ENCODE results near the gene ST3GAL5.

Gene ST3GAL5

GRCh38 chr2:85871494-85872164 is 17.2 kb downstream of the ST3GAL5 start:
- Histone ChIP-seq H3K27me3 (ENCODE audit: control insufficient read depth, insufficient read depth, low read length) (no peaks in the 10 kb centered on the region), H3K27ac (ENCODE audit: low read length) (no peak overlapping the region), H3K9me3 (ENCODE audit: control insufficient read depth, low read depth, low read length) (no peaks in the 10 kb centered on the region), H3K36me3 (ENCODE audit: control insufficient read depth, low read depth, low read length) (no peaks in the 10 kb centered on the region), H3K4me3 (ENCODE audit: low read length) (no peak overlapping the region), H3K9ac (ENCODE audit: low read length) (no peak overlapping the region), H3K4me1 (ENCODE audit: control insufficient read depth, low read depth, low read length) (no peaks in the 10 kb centered on the region)

GRCh38 chr2:85868822-85869221 is 20.0 kb downstream of the ST3GAL5 start:
- no peaks in the 10 kb centered on the region for H3K27me3 ChIP-seq (ENCODE audit: control insufficient read depth, insufficient read depth, low read length)
- no peaks in the 10 kb centered on the region for H3K36me3 ChIP-seq (ENCODE audit: control insufficient read depth, low read depth, low read length)
- H3K4me3 ChIP-seq (ENCODE audit: low read length): no peak overlapping the region
- H3K9ac ChIP-seq (ENCODE audit: low read length): no peak overlapping the region
- no peaks in the 10 kb centered on the region for H3K4me1 ChIP-seq (ENCODE audit: control insufficient read depth, low read depth, low read length)
- H3K9me3 ChIP-seq (ENCODE audit: control insufficient read depth, low read depth, low read length): no peaks in the 10 kb centered on the region
- H3K27ac ChIP-seq (ENCODE audit: low read length): no peak overlapping the region

- Histone ChIP-seq H3K36me3 (ENCODE audit: control insufficient read depth, low read depth, low read length) (no peaks in the 10 kb centered on the region), H3K4me1 (ENCODE audit: control insufficient read depth, low read depth, low read length) (no peaks in the 10 kb centered on the region), H3K4me3 (ENCODE audit: low read length) (no peak overlapping the region), H3K27ac (ENCODE audit: low read length) (no peak overlapping the region), H3K27me3 (ENCODE audit: control insufficient read depth, insufficient read depth, low read length) (no peaks in the 10 kb centered on the region), H3K9me3 (ENCODE audit: control insufficient read depth, low read depth, low read length) (no peaks in the 10 kb centered on the region), H3K9ac (ENCODE audit: low read length) (no peak overlapping the region)
Observed at GRCh38 chr2:85867556-85868292, 21.1 kb downstream of the ST3GAL5 start.

GRCh38 chr2:85867121-85867520 is 21.7 kb downstream of the ST3GAL5 start:
- Histone ChIP-seq H3K36me3 (ENCODE audit: control insufficient read depth, low read depth, low read length) (no peaks in the 10 kb centered on the region), H3K4me1 (ENCODE audit: control insufficient read depth, low read depth, low read length) (no peaks in the 10 kb centered on the region), H3K9ac (ENCODE audit: low read length) (no peak overlapping the region), H3K9me3 (ENCODE audit: control insufficient read depth, low read depth, low read length) (no peaks in the 10 kb centered on the region), H3K27ac (ENCODE audit: low read length) (no peak overlapping the region), H3K4me3 (ENCODE audit: low read length) (no peak overlapping the region), H3K27me3 (ENCODE audit: control insufficient read depth, insufficient read depth, low read length) (no peaks in the 10 kb centered on the region)

GRCh38 chr2:85866165-85866659 is 22.6 kb downstream of the ST3GAL5 start:
- no peaks in the 10 kb centered on the region for H3K9me3 ChIP-seq (ENCODE audit: control insufficient read depth, low read depth, low read length)
- H3K27ac ChIP-seq (ENCODE audit: low read length): no peak overlapping the region
- H3K9ac ChIP-seq (ENCODE audit: low read length): no peak overlapping the region
- no peaks in the 10 kb centered on the region for H3K4me1 ChIP-seq (ENCODE audit: control insufficient read depth, low read depth, low read length)
- no peak overlapping the region for H3K4me3 ChIP-seq (ENCODE audit: low read length)
- H3K27me3 ChIP-seq (ENCODE audit: control insufficient read depth, insufficient read depth, low read length): no peaks in the 10 kb centered on the region
- no peaks in the 10 kb centered on the region for H3K36me3 ChIP-seq (ENCODE audit: control insufficient read depth, low read depth, low read length)

GRCh38 chr2:85865539-85866164 is 23.1 kb downstream of the ST3GAL5 start:
- Histone ChIP-seq H3K9me3 (ENCODE audit: control insufficient read depth, low read depth, low read length) (no peaks in the 10 kb centered on the region), H3K27me3 (ENCODE audit: control insufficient read depth, insufficient read depth, low read length) (no peaks in the 10 kb centered on the region), H3K36me3 (ENCODE audit: control insufficient read depth, low read depth, low read length) (no peaks in the 10 kb centered on the region), H3K4me3 (ENCODE audit: low read length) (no peak overlapping the region), H3K27ac (ENCODE audit: low read length) (no peak overlapping the region), H3K9ac (ENCODE audit: low read length) (no peak overlapping the region), H3K4me1 (ENCODE audit: control insufficient read depth, low read depth, low read length) (no peaks in the 10 kb centered on the region)

- H3K27ac ChIP-seq (ENCODE audit: low read length): no peak overlapping the region
- no peaks in the 10 kb centered on the region for H3K27me3 ChIP-seq (ENCODE audit: control insufficient read depth, insufficient read depth, low read length)
- no peak overlapping the region for H3K4me3 ChIP-seq (ENCODE audit: low read length)
- H3K4me1 ChIP-seq (ENCODE audit: control insufficient read depth, low read depth, low read length): no peaks in the 10 kb centered on the region
- no peaks in the 10 kb centered on the region for H3K9me3 ChIP-seq (ENCODE audit: control insufficient read depth, low read depth, low read length)
- H3K36me3 ChIP-seq (ENCODE audit: control insufficient read depth, low read depth, low read length): no peaks in the 10 kb centered on the region
- no peak overlapping the region for H3K9ac ChIP-seq (ENCODE audit: low read length)
Observed at GRCh38 chr2:85864654-85865053, 24.1 kb downstream of the ST3GAL5 start.

- no peak overlapping the region for H3K27ac ChIP-seq (ENCODE audit: low read length)
- no peaks in the 10 kb centered on the region for H3K27me3 ChIP-seq (ENCODE audit: control insufficient read depth, insufficient read depth, low read length)
- no peaks in the 10 kb centered on the region for H3K36me3 ChIP-seq (ENCODE audit: control insufficient read depth, low read depth, low read length)
- H3K9ac ChIP-seq (ENCODE audit: low read length): no peak overlapping the region
- no peaks in the 10 kb centered on the region for H3K4me1 ChIP-seq (ENCODE audit: control insufficient read depth, low read depth, low read length)
- no peaks in the 10 kb centered on the region for H3K9me3 ChIP-seq (ENCODE audit: control insufficient read depth, low read depth, low read length)
- H3K4me3 ChIP-seq (ENCODE audit: low read length): no peak overlapping the region
Observed at GRCh38 chr2:85862426-85862825, 26.4 kb downstream of the ST3GAL5 start.

- Histone ChIP-seq H3K9ac (ENCODE audit: low read length) (no peak overlapping the region), H3K27me3 (ENCODE audit: control insufficient read depth, insufficient read depth, low read length) (no peaks in the 10 kb centered on the region), H3K27ac (ENCODE audit: low read length) (no peak overlapping the region), H3K4me3 (ENCODE audit: low read length) (no peak overlapping the region), H3K4me1 (ENCODE audit: control insufficient read depth, low read depth, low read length) (no peaks in the 10 kb centered on the region), H3K36me3 (ENCODE audit: control insufficient read depth, low read depth, low read length) (no peaks in the 10 kb centered on the region), H3K9me3 (ENCODE audit: control insufficient read depth, low read depth, low read length) (no peaks in the 10 kb centered on the region)
Observed at GRCh38 chr2:85861650-85862049, 27.1 kb downstream of the ST3GAL5 start.

- no peaks in the 10 kb centered on the region for H3K36me3 ChIP-seq (ENCODE audit: control insufficient read depth, low read depth, low read length)
- H3K27ac ChIP-seq (ENCODE audit: low read length): no peak overlapping the region
- H3K9me3 ChIP-seq (ENCODE audit: control insufficient read depth, low read depth, low read length): no peaks in the 10 kb centered on the region
- H3K4me1 ChIP-seq (ENCODE audit: control insufficient read depth, low read depth, low read length): no peaks in the 10 kb centered on the region
- no peak overlapping the region for H3K9ac ChIP-seq (ENCODE audit: low read length)
- H3K4me3 ChIP-seq (ENCODE audit: low read length): no peak overlapping the region
- H3K27me3 ChIP-seq (ENCODE audit: control insufficient read depth, insufficient read depth, low read length): no peaks in the 10 kb centered on the region
Observed at GRCh38 chr2:85861180-85861579, 27.6 kb downstream of the ST3GAL5 start.

GRCh38 chr2:85858841-85859240 is 29.9 kb downstream of the ST3GAL5 start:
- no peaks in the 10 kb centered on the region for H3K4me1 ChIP-seq (ENCODE audit: control insufficient read depth, low read depth, low read length)
- H3K36me3 ChIP-seq (ENCODE audit: control insufficient read depth, low read depth, low read length): no peaks in the 10 kb centered on the region
- no peaks in the 10 kb centered on the region for H3K27me3 ChIP-seq (ENCODE audit: control insufficient read depth, insufficient read depth, low read length)
- H3K9me3 ChIP-seq (ENCODE audit: control insufficient read depth, low read depth, low read length): no peaks in the 10 kb centered on the region
- no peak overlapping the region for H3K27ac ChIP-seq (ENCODE audit: low read length)
- H3K4me3 ChIP-seq (ENCODE audit: low read length): no peak overlapping the region
- no peak overlapping the region for H3K9ac ChIP-seq (ENCODE audit: low read length)

Measured in iPS-18a (cell line).